Measurements from ENCODE around the gene IBA57. TPM values are rescaled to one million over a fixed set of nuclear protein-coding genes. Genes with fewer than 3 reads are reported as not detected.

IBA57 gene
- total and polyA plus RNA-seq, 2 of the 8 experiments (the other 6 are each of a cell fraction or from before 2014, with no cell fraction given) = 2.6 to 5.9 TPM

- TF ChIP-seq TEAD4 (IDR thresholded peaks at IDR 0.05; ENCODE audit: low read depth, low read length) (no peak), SP1 (IDR thresholded peaks at IDR 0.05; ENCODE audit: low read depth, low read length) (no peak), EZH2 (IDR thresholded peaks at IDR 0.05; ENCODE audit: low read depth, low read length, severe bottlenecking) (no peak), CHD2 (IDR thresholded peaks at IDR 0.05; ENCODE audit: low read length) (no peak), CHD7 (IDR thresholded peaks at IDR 0.05; ENCODE audit: insufficient replicate concordance, low read length) (no peak)
These were observed 20.0 kb downstream of the IBA57 start (continued) for GRCh38 chr1:228185641-228185965.
